ENCODE results near the gene BLTP1. TPM values are rescaled to one million over a fixed set of nuclear protein-coding genes. Genes with fewer than 3 reads are reported as not detected.

BLTP1 gene
- total and polyA plus RNA-seq, 9 of the 15 experiments (the other 6 are each of a cell fraction or from before 2014, with no cell fraction given), result 2.8 to 26.0 (median 13.1) TPM

DNA sequence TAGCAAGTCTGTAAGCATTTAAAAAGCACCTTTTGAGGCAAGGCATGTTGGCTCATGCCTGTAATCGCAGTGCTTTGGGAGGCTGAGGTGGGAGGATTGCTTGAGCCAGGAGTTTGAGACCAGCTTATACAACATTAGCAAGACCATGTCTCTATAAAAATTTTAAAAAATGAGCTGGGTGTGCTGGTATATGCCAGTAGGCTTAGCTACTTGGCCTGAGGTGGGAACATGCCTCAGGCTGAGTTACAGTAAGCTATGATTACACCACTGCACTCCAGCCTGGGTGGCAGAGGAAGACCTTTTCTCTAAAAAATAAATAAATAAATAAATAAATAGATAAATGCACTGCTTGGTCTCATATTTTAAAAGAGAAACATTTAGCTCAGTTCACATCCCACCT lies 26.8 kb downstream of the BLTP1 start:
- H3K9me1 ChIP-seq (ENCODE audit: control insufficient read depth, insufficient read depth, low read length), result no peaks in the 10 kb centered on the region
- ChIA-PET POLR2A (no interaction called here), CTCF (ENCODE audit: low intra/inter-chr PET ratio) (no interaction called here)
- H3K4me1 ChIP-seq (replicated peaks in 1 of 2; ENCODE audit: control insufficient read depth in 2 of 2, insufficient read depth in 2 of 2, low read length in 2 of 2), result no peaks in the 10 kb centered on the region
- DNase-seq (ENCODE audit: extremely low read depth in 1 of 4, low spot score in 3 of 4) (no peak), FAIRE-seq (no peak), ATAC-seq (no peak)
- no peak for TF ChIP-seq TAF9B (IDR thresholded peaks at IDR 0.05; ENCODE audit: partially characterized antibody)
- TF ChIP-seq ZNF217 (CRISPR knock-in tag; IDR thresholded peaks at IDR 0.05), result no peak
- TF ChIP-seq ZNF12 (CRISPR knock-in tag; IDR thresholded peaks at IDR 0.05), result no peak
- no peak for TF ChIP-seq ZNF436 (CRISPR knock-in tag; IDR thresholded peaks at IDR 0.05)
- TF ChIP-seq BRF1 (IDR thresholded peaks at IDR 0.05; ENCODE audit: borderline replicate concordance, extremely low read depth, insufficient read length), result no peak
- TF ChIP-seq, protein P1, sequence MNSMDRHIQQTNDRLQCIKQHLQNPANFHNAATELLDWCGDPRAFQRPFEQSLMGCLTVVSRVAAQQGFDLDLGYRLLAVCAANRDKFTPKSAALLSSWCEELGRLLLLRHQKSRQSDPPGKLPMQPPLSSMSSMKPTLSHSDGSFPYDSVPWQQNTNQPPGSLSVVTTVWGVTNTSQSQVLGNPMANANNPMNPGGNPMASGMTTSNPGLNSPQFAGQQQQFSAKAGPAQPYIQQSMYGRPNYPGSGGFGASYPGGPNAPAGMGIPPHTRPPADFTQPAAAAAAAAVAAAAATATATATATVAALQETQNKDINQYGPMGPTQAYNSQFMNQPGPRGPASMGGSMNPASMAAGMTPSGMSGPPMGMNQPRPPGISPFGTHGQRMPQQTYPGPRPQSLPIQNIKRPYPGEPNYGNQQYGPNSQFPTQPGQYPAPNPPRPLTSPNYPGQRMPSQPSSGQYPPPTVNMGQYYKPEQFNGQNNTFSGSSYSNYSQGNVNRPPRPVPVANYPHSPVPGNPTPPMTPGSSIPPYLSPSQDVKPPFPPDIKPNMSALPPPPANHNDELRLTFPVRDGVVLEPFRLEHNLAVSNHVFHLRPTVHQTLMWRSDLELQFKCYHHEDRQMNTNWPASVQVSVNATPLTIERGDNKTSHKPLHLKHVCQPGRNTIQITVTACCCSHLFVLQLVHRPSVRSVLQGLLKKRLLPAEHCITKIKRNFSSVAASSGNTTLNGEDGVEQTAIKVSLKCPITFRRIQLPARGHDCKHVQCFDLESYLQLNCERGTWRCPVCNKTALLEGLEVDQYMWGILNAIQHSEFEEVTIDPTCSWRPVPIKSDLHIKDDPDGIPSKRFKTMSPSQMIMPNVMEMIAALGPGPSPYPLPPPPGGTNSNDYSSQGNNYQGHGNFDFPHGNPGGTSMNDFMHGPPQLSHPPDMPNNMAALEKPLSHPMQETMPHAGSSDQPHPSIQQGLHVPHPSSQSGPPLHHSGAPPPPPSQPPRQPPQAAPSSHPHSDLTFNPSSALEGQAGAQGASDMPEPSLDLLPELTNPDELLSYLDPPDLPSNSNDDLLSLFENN (IDR thresholded peaks at IDR 0.05; ENCODE audit: low read depth in 2 of 2, low read length in 2 of 2), result no peak
- TF ChIP-seq, protein P2, sequence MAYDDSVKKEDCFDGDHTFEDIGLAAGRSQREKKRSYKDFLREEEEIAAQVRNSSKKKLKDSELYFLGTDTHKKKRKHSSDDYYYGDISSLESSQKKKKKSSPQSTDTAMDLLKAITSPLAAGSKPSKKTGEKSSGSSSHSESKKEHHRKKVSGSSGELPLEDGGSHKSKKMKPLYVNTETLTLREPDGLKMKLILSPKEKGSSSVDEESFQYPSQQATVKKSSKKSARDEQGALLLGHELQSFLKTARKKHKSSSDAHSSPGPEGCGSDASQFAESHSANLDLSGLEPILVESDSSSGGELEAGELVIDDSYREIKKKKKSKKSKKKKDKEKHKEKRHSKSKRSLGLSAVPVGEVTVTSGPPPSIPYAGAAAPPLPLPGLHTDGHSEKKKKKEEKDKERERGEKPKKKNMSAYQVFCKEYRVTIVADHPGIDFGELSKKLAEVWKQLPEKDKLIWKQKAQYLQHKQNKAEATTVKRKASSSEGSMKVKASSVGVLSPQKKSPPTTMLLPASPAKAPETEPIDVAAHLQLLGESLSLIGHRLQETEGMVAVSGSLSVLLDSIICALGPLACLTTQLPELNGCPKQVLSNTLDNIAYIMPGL (CRISPR knock-in tag; IDR thresholded peaks at IDR 0.05), result no peak
- no peak for TF ChIP-seq ZBTB7A (IDR thresholded peaks at IDR 0.05; ENCODE audit: borderline replicate concordance, control insufficient read depth, low read depth, low read length)
- TF ChIP-seq SIN3A (IDR thresholded peaks at IDR 0.05; ENCODE audit: borderline replicate concordance in 2 of 2, control insufficient read depth in 1 of 2, low read depth in 2 of 2, low read length in 2 of 2), result no peak
- no peak for TF ChIP-seq ZC3H8 (IDR thresholded peaks at IDR 0.05)
- TF ChIP-seq TCF3 (CRISPR knock-in tag; IDR thresholded peaks at IDR 0.05), result no peak
- no peak for TF ChIP-seq CEBPG (CRISPR knock-in tag; IDR thresholded peaks at IDR 0.05)
- TF ChIP-seq CEBPG (tag; conservative IDR thresholded peaks at IDR 0.05 in 1 of 2, IDR thresholded peaks at IDR 0.05 in 1 of 2), result no peak
- H3K79me2 ChIP-seq (ENCODE audit: control insufficient read depth, insufficient read depth, low read length), result no peaks in the 10 kb centered on the region
- BruUV-seq (replicated peaks), result no TSS peak
- WGBS (ENCODE audit: insufficient coverage, low coverage, missing lambda C conversion rate), result 100% methylated on average over 1 of the region's 1 CpG
- no peaks in the 10 kb centered on the region for H3K9me3 ChIP-seq (replicated peaks; ENCODE audit: control insufficient read depth, insufficient read depth, low read depth, low read length)
- no peak overlapping the region for H3K4me3 ChIP-seq
- in situ Hi-C loops (cut with MboI) (no loop called here), intact Hi-C loops (cut with micrococcal nuclease) (no loop called here)
- H3K36me3 ChIP-seq (ENCODE audit: control insufficient read depth, insufficient read depth, low read length), result peaks cover 19% of the 10 kb centered on the region; the same call in 2 of the 3 replicates
- H2AFZ ChIP-seq (ENCODE audit: low read depth, low read length), result no peak overlapping the region
- H3K27me3 ChIP-seq (ENCODE audit: control insufficient read depth in 2 of 2, insufficient read depth in 2 of 2, low read length in 2 of 2), result no peaks in the 10 kb centered on the region
- no peak overlapping the region for H3K9ac ChIP-seq (ENCODE audit: insufficient read depth in 1 of 2, low read depth in 2 of 2, low read length in 2 of 2)
- H4K20me1 ChIP-seq (replicated peaks; ENCODE audit: control insufficient read depth, insufficient read depth, low read length), result no peaks in the 10 kb centered on the region
- no peak overlapping the region for H3K4me2 ChIP-seq (ENCODE audit: insufficient read depth, low read length)
- no peak overlapping the region for H3K27ac ChIP-seq (ENCODE audit: extremely low read depth, low read depth, low read length)

All from K562 (cell line).